Measurements from ENCODE around the gene PHOSPHO2.

The PHOSPHO2 gene

DNA sequence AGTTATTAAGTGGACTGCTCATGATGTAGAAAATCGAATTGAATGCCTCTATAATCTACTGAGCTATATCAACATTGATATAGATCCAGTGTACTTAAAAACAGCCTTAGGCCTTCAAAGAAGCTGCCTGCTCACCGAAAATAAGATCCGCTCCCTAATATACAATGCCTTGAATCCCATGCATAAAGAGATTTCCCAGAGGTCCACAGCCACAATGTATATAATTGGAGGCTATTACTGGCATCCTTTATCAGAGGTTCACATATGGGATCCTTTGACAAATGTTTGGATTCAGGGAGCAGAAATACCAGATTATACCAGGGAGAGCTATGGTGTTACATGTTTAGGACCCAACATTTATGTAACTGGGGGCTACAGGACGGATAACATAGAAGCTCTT, 41.4 kb downstream of the PHOSPHO2 start:
- Mint-ChIP-seq H3K27me3 (peaks cover 9 to 17% of the 10 kb centered on the region in 2 donors), H3K4me1 (ENCODE audit: low read depth in 2 of 2) (peaks cover 16 to 19% of the 10 kb centered on the region in 2 donors), H3K36me3 (ENCODE audit: insufficient read depth) (peaks cover 3% of the 10 kb centered on the region), H3K9me3 (no peaks in the 10 kb centered on the region), H3K4me3 (peak overlapping the region; percentile 17 to 73), H3K27ac (no peak overlapping the region)
- ATAC-seq (replicated peaks): no peak
- no peak for DNase-seq

DNA sequence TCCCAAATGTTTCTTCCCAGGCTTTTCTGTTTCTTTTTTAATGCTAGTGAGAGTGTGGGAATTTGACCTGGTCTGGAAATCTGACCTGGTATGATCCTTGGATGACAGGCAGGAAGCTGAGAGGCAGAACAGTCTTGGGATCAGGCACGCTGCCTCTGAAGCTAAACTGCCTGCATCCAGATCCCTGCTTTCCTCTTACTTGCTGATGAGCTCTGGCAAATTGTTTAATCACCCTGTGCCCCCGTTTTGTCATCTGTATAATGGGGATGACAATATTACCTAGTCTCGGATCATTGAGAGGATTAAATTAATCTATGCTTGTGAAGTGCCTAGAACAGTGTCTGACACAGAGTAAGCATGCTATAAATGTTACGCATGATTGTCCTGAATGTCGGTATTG, 42.6 kb downstream of the PHOSPHO2 start:
- DNase-seq (no peak), ATAC-seq (replicated peaks) (no peak)
- Mint-ChIP-seq H3K4me1 (ENCODE audit: low read depth in 2 of 2) (peaks cover 16 to 19% of the 10 kb centered on the region in 2 donors), H3K9me3 (no peaks in the 10 kb centered on the region), H3K27me3 (peaks cover 9 to 17% of the 10 kb centered on the region in 2 donors), H3K27ac (no peak overlapping the region), H3K36me3 (ENCODE audit: insufficient read depth) (peaks cover 3% of the 10 kb centered on the region), H3K4me3 (no peak overlapping the region)

DNA sequence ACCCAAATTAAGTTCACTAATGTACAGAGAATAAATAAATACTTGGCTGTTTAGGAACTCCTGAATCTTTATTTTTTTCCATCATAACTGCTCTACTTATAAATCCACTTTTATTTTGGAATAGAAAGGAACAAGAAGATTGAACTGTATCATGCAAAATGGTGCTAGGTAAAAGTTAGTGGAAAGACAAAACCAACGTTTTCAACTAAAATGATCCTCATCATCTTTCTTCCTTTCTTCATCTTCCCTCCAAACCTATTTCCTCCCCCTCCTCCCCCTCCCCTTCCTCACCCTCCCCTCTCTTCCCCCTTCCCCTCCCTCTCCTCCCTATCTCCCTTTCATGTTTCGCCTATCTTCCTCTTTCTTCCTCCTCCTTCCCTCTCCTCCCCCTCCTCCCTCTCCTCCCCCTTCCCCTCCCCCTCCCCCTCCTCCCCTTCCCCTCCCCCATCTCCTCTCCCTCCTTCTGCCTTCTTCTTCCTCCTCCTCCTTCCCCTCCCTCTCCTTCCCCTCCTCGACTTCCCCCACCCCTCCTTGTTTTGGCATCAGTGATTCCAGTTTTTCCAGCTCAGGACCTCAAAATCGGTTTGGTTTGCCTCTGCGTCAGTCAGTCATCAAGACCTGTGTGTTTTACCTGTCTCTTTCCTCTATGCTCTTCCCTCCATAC, 44.4 kb downstream of the PHOSPHO2 start:
- H3K36me3 Mint-ChIP-seq (ENCODE audit: insufficient read depth): no peaks in the 10 kb centered on the region
- H3K4me3 Mint-ChIP-seq: no peak overlapping the region
- ATAC-seq (replicated peaks) (no peak), DNase-seq (no peak)
- peaks cover 9 to 17% of the 10 kb centered on the region in 2 donors for H3K27me3 Mint-ChIP-seq
- H3K9me3 Mint-ChIP-seq: no peaks in the 10 kb centered on the region
- H3K27ac Mint-ChIP-seq: no peak overlapping the region
- H3K4me1 Mint-ChIP-seq (ENCODE audit: low read depth in 2 of 2): peaks cover 2 to 5% of the 10 kb centered on the region in 2 donors

DNA sequence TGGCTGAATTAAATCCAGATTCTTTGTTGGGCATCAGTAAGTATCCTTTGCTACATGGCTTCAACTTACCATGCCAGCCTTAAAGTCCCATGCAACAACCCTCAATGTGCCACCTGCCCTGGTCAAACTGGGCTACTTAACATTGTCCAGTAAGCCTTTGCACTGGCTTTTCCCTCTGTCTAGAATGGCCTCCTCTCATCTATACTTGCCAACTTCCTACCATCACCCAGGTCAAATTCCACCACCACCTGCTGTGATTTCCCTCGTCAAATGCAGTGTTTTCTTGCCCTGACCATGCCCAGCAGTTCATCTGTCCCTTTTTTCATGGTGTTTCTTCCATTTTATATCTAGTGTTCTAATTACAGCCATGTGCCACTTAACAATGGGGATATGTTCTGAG, 45.1 kb downstream of the PHOSPHO2 start:
- H3K27me3 Mint-ChIP-seq: peaks cover 9 to 17% of the 10 kb centered on the region in 2 donors
- ATAC-seq (replicated peaks) (no peak), DNase-seq (no peak)
- H3K36me3 Mint-ChIP-seq (ENCODE audit: insufficient read depth): no peaks in the 10 kb centered on the region
- no peak overlapping the region for H3K27ac Mint-ChIP-seq
- H3K9me3 Mint-ChIP-seq: no peaks in the 10 kb centered on the region
- peaks cover 2 to 5% of the 10 kb centered on the region in 2 donors for H3K4me1 Mint-ChIP-seq (ENCODE audit: low read depth in 2 of 2)
- H3K4me3 Mint-ChIP-seq: no peak overlapping the region

DNA sequence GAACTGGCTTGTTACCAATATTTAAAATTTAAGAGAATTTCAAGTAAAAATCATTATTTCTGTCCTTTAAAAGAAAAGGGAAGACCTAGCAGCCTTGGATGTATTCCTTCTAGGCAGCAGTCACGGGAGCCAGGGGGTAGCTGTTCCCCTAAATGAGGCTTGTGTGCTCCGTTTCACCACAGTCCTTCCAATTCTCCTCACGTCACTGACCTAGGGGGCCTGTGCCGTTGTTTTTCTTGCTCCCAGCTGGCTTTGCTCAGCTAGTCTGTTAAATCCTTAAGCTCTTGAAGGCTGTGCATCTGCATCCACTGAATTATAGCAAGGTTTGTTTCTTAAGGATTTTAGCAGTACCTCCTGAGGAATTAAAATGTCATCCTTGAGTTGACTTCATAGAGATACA, 49.3 kb downstream of the PHOSPHO2 start:
- no peak overlapping the region for H3K27ac Mint-ChIP-seq
- ATAC-seq (replicated peaks): no peak
- peaks cover 0 to 9% of the 10 kb centered on the region in 2 donors for H3K27me3 Mint-ChIP-seq
- no peak for DNase-seq
- H3K4me1 Mint-ChIP-seq (ENCODE audit: low read depth in 2 of 2): peaks cover 0 to 5% of the 10 kb centered on the region in 2 donors
- no peak overlapping the region for H3K4me3 Mint-ChIP-seq
- H3K36me3 Mint-ChIP-seq (ENCODE audit: insufficient read depth): no peaks in the 10 kb centered on the region
- H3K9me3 Mint-ChIP-seq: no peaks in the 10 kb centered on the region

DNA sequence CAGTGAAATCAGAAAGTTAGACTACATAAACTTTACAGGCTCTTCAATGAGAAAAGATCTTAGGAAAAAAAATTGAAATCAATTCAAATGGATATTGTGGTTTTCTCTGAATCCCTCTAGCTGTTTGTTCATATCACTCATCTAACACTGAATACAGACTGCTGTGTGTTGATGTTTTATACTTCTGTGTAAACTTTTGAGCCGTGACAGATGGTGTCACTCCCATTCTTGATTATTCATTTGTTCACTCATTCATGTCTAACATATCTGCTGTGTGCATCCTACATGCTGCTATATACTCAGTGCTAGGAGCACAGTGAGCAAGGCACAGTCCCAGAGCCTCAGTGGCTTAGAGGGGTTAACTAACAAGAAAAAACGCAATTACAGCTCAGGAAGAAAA, 52.0 kb downstream of the PHOSPHO2 start:
- Mint-ChIP-seq H3K9me3 (no peaks in the 10 kb centered on the region), H3K36me3 (ENCODE audit: insufficient read depth) (no peaks in the 10 kb centered on the region), H3K4me1 (ENCODE audit: low read depth in 2 of 2) (no peaks in the 10 kb centered on the region), H3K27ac (no peak overlapping the region), H3K27me3 (no peaks in the 10 kb centered on the region), H3K4me3 (no peak overlapping the region)
- ATAC-seq (replicated peaks) (no peak), DNase-seq (no peak)

DNA sequence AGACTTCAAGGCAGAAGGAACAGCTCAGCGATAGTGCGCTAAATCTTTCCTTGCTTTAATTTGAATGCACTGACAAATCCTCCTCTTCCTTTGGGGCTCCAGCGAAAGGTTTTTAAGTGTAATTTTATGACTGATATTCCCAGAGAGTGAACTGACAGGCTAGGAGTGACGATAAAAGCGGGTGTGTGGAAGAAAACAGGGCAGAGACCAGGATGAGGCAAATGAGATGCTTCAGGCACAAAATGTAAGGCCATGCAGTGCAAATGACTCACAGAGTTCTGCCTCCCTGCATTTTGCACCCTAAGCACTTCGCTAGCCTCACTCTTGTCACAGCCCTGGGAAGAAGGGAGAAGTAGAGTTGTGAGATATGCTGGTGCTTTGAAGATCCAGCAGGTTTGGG, 54.0 kb downstream of the PHOSPHO2 start:
- H3K9me3 Mint-ChIP-seq: no peaks in the 10 kb centered on the region
- no peaks in the 10 kb centered on the region for H3K27me3 Mint-ChIP-seq
- DNase-seq (no peak), ATAC-seq (replicated peaks) (no peak)
- H3K36me3 Mint-ChIP-seq (ENCODE audit: insufficient read depth): no peaks in the 10 kb centered on the region
- H3K4me3 Mint-ChIP-seq: no peak overlapping the region
- no peaks in the 10 kb centered on the region for H3K4me1 Mint-ChIP-seq (ENCODE audit: low read depth in 2 of 2)
- no peak overlapping the region for H3K27ac Mint-ChIP-seq
